HepG2 (cell line): ENCODE data around the gene BRAF. TPM values are rescaled to one million over a fixed set of nuclear protein-coding genes. Genes with fewer than 3 reads are reported as not detected.

Source experiments
- CBX5 ChIP-seq: sonication (generic); formaldehyde crosslinking; IDR thresholded peaks from 2 replicates; pipeline ENCODE4 v1.4.0; 2020; ENCODE audit warnings: missing genetic modification reagents, borderline replicate concordance
- KLF15 ChIP-seq: sonication (generic); formaldehyde crosslinking; IDR thresholded peaks from 2 replicates; pipeline ENCODE4 v1.8.1; 2023; ENCODE audit warnings: borderline replicate concordance, mild to moderate bottlenecking, inconsistent platforms, missing genetic modification reagents, mixed read lengths
- PHB2 ChIP-seq: fragments of 450-650 bp; IDR thresholded peaks from 2 replicates; pipeline ENCODE4 v1.6.1; 2018; ENCODE audit not compliant: partially characterized antibody
- RCOR2 ChIP-seq: IDR thresholded peaks from 2 replicates; pipeline ENCODE4 v1.6.1; 2016; ENCODE audit warnings: missing biosample characterization, missing genetic modification reagents
- TCF7 ChIP-seq: sonication (generic); IDR thresholded peaks from 2 replicates; pipeline ENCODE4 v1.6.1; 2016; ENCODE audit warnings: antibody characterized with exemption, low read depth
- ZIK1 ChIP-seq: sonication (generic); formaldehyde crosslinking; IDR thresholded peaks from 2 replicates; pipeline ENCODE4 v1.5.0; 2020; ENCODE audit warnings: mild to moderate bottlenecking, low read depth, missing genetic modification reagents, borderline replicate concordance
- ZNF672 ChIP-seq: sonication (generic); formaldehyde crosslinking; IDR thresholded peaks from 2 replicates; pipeline ENCODE4 v1.8.1; 2022; ENCODE audit warnings: missing genetic modification reagents
- ZNF792 ChIP-seq: IDR thresholded peaks from 2 replicates; pipeline ENCODE4 v1.6.1; 2016
- ZNF883 ChIP-seq: sonication (generic); formaldehyde crosslinking; IDR thresholded peaks from 2 replicates; pipeline ENCODE4 v1.5.1; 2020; ENCODE audit warnings: mild to moderate bottlenecking, missing genetic modification reagents; ENCODE audit errors: not compliant biosample characterization
- polyA plus RNA-seq, 8 experiments: library from polyadenylated mRNA; depleted of rRNA in 3 of 8; stranded (reverse) in 7 of 8; unstranded in 1 of 8; fragments of >200 nt; fragmentation: Illumina TruSeq in 4 of 8; extraction: Trizol in 4 of 8; gene quantifications; 2 replicates each; pipeline versions ENCODE4 v1.2.1 to v1.2.3, GENCODE V29; 2011 to 2016; ENCODE audit warnings: low read depth in 4 of 8, missing spikeins in 1 of 8, mixed read lengths in 1 of 8; ENCODE audit not compliant: insufficient read depth in 1 of 8
- total RNA-seq, 5 experiments: library from RNA; depleted of rRNA; stranded (reverse); fragments of >200 nt; fragmentation: Illumina TruSeq; extraction: Trizol; gene quantifications; 2 replicates each; pipeline ENCODE4 v1.2.3, GENCODE V29; 2016; ENCODE audit warnings: low read depth in 1 of 5
- TF ChIP-seq, protein P1 (sequence below): sonication (generic); formaldehyde crosslinking; IDR thresholded peaks from 2 replicates; pipeline ENCODE4 v1.5.1; 2020; ENCODE audit warnings: mild to moderate bottlenecking, missing genetic modification reagents, borderline replicate concordance
- TF ChIP-seq, protein P2 (sequence below): IDR thresholded peaks from 2 replicates; pipeline ENCODE4 v1.6.1; 2018; ENCODE audit warnings: missing genetic modification reagents
- TF ChIP-seq, protein P3 (sequence below): sonication (generic); formaldehyde crosslinking; IDR thresholded peaks from one replicate; pipeline ENCODE4 v1.5.1; 2020; ENCODE audit warnings: mild to moderate bottlenecking, missing genetic modification reagents; ENCODE audit errors: not compliant biosample characterization
- TF ChIP-seq, protein P4 (sequence below): sonication (generic); formaldehyde crosslinking; IDR thresholded peaks from 2 replicates; pipeline ENCODE4 v1.8.0; 2022; ENCODE audit warnings: missing genetic modification reagents, low read depth, mild to moderate bottlenecking, borderline replicate concordance

The BRAF gene
- total and polyA plus RNA-seq, 2 of the 13 experiments (the other 11 are each of a cell fraction or from before 2014, with no cell fraction given): 12.5 to 13.4 TPM

DNA sequence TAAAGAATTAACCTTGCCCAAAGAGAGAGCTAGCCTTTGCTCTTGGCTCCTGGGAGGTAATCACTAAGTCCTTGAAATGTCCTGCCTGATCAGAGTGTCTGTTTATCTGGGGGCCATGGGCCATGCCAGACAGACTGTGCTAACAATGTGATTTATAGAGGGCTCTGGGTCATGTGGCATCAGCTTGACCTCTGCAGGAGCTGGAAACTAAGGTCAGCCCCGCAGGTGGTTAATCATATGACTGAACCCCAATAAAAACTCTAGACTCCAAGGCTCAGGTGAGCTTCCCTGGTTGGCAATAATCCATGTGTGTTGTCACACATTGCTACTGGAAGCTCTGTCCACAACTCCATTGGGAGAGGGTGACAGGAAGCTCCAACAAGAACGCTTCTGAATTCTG, 180.7 kb downstream of the BRAF start (continued):
- TF ChIP-seq, protein P1, sequence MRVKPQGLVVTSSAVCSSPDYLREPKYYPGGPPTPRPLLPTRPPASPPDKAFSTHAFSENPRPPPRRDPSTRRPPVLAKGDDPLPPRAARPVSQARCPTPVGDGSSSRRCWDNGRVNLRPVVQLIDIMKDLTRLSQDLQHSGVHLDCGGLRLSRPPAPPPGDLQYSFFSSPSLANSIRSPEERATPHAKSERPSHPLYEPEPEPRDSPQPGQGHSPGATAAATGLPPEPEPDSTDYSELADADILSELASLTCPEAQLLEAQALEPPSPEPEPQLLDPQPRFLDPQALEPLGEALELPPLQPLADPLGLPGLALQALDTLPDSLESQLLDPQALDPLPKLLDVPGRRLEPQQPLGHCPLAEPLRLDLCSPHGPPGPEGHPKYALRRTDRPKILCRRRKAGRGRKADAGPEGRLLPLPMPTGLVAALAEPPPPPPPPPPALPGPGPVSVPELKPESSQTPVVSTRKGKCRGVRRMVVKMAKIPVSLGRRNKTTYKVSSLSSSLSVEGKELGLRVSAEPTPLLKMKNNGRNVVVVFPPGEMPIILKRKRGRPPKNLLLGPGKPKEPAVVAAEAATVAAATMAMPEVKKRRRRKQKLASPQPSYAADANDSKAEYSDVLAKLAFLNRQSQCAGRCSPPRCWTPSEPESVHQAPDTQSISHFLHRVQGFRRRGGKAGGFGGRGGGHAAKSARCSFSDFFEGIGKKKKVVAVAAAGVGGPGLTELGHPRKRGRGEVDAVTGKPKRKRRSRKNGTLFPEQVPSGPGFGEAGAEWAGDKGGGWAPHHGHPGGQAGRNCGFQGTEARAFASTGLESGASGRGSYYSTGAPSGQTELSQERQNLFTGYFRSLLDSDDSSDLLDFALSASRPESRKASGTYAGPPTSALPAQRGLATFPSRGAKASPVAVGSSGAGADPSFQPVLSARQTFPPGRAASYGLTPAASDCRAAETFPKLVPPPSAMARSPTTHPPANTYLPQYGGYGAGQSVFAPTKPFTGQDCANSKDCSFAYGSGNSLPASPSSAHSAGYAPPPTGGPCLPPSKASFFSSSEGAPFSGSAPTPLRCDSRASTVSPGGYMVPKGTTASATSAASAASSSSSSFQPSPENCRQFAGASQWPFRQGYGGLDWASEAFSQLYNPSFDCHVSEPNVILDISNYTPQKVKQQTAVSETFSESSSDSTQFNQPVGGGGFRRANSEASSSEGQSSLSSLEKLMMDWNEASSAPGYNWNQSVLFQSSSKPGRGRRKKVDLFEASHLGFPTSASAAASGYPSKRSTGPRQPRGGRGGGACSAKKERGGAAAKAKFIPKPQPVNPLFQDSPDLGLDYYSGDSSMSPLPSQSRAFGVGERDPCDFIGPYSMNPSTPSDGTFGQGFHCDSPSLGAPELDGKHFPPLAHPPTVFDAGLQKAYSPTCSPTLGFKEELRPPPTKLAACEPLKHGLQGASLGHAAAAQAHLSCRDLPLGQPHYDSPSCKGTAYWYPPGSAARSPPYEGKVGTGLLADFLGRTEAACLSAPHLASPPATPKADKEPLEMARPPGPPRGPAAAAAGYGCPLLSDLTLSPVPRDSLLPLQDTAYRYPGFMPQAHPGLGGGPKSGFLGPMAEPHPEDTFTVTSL (CRISPR knock-in tag): peak; percentile 60; the same call in 1 of the 2 replicates
- TF ChIP-seq TCF7 (0 out of 2 replicates have a peak, but pooled peaks have one; percentile 23), ZNF883 (CRISPR knock-in tag) (no peak), KLF15 (CRISPR knock-in tag) (no peak), RCOR2 (no peak; the same call in 1 of the 2 replicates), CBX5 (CRISPR knock-in tag) (no peak), ZNF672 (no peak), ZIK1 (CRISPR knock-in tag) (no peak), ZNF792 (CRISPR knock-in tag) (no peak), PHB2 (no peak)
- TF ChIP-seq, protein P2, sequence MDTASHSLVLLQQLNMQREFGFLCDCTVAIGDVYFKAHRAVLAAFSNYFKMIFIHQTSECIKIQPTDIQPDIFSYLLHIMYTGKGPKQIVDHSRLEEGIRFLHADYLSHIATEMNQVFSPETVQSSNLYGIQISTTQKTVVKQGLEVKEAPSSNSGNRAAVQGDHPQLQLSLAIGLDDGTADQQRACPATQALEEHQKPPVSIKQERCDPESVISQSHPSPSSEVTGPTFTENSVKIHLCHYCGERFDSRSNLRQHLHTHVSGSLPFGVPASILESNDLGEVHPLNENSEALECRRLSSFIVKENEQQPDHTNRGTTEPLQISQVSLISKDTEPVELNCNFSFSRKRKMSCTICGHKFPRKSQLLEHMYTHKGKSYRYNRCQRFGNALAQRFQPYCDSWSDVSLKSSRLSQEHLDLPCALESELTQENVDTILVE (CRISPR knock-in tag): no peak
- TF ChIP-seq, protein P3, sequence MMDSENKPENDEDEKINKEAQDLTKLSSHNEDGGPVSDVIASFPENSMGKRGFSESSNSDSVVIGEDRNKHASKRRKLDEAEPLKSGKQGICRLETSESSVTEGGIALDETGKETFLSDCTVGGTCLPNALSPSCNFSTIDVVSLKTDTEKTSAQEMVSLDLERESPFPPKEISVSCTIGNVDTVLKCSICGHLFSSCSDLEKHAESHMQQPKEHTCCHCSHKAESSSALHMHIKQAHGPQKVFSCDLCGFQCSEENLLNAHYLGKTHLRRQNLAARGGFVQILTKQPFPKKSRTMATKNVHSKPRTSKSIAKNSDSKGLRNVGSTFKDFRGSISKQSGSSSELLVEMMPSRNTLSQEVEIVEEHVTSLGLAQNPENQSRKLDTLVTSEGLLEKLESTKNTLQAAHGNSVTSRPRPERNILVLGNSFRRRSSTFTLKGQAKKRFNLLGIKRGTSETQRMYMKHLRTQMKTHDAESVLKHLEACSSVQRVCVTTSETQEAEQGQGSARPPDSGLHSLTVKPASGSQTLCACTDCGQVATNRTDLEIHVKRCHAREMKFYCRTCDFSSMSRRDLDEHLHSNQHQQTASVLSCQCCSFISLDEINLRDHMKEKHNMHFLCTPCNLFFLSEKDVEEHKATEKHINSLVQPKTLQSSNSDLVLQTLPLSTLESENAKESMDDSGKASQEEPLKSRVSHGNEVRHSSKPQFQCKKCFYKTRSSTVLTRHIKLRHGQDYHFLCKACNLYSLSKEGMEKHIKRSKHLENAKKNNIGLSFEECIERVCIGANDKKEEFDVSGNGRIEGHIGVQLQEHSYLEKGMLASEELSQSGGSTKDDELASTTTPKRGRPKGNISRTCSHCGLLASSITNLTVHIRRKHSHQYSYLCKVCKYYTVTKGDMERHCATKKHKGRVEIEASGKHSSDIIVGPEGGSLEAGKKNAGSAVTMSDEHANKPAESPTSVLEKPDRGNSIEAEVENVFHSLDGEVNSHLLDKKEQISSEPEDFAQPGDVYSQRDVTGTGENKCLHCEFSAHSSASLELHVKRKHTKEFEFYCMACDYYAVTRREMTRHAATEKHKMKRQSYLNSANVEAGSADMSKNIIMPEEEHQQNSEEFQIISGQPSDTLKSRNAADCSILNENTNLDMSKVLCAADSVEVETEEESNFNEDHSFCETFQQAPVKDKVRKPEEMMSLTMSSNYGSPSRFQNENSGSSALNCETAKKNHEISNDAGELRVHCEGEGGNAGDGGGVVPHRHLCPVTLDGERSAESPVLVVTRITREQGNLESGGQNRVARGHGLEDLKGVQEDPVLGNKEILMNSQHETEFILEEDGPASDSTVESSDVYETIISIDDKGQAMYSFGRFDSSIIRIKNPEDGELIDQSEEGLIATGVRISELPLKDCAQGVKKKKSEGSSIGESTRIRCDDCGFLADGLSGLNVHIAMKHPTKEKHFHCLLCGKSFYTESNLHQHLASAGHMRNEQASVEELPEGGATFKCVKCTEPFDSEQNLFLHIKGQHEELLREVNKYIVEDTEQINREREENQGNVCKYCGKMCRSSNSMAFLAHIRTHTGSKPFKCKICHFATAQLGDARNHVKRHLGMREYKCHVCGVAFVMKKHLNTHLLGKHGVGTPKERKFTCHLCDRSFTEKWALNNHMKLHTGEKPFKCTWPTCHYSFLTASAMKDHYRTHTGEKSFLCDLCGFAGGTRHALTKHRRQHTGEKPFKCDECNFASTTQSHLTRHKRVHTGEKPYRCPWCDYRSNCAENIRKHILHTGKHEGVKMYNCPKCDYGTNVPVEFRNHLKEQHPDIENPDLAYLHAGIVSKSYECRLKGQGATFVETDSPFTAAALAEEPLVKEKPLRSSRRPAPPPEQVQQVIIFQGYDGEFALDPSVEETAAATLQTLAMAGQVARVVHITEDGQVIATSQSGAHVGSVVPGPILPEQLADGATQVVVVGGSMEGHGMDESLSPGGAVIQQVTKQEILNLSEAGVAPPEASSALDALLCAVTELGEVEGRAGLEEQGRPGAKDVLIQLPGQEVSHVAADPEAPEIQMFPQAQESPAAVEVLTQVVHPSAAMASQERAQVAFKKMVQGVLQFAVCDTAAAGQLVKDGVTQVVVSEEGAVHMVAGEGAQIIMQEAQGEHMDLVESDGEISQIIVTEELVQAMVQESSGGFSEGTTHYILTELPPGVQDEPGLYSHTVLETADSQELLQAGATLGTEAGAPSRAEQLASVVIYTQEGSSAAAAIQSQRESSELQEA: no peak
- TF ChIP-seq, protein P4, sequence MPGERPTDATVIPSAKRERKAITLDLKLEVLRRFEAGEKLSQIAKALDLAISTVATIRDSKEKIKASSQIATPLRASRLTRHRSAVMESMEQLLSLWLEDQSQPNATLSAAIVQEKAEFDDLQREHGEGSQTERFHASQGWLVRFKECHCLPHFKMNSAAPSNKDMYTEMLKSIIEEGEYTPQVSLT: no peak
